IMR-90 (cell line): ENCODE results near the gene CABP7. TPM values are rescaled to one million over a fixed set of nuclear protein-coding genes. Genes with fewer than 3 reads are reported as not detected.

Experiments
- ATAC-seq: fragments of 200-7000 bp; cut with Tn5 transposase; 2 replicates; pipeline ENCODE4 v1.9.1; 2020; ENCODE audit warnings: low read depth, mild to moderate bottlenecking, moderate library complexity
- BruUV-seq: library from RNA; stranded (reverse); fragments of 400-500 nt; replicated peaks from 2 replicates; lab custom pipeline; 2021; lab: Mats Ljungman, UMichigan
- CTCF ChIA-PET: fragments of 300-600 bp; formaldehyde crosslinking; extraction: SDS; loops from one replicate; lab custom pipeline; 2021; ENCODE audit warnings: antibody characterized with exemption; lab: Yijun Ruan, JAX
- POLR2A ChIA-PET: fragments of 300-600 bp; sonication (Branson Sonifier 250); formaldehyde crosslinking; loops from one replicate; lab custom pipeline; 2022; ENCODE audit warnings: antibody characterized with exemption; ENCODE audit not compliant: unreplicated experiment; lab: Charles Lee
- DNase-seq: peaks from one replicate; pipeline ENCODE4 v3.0.0; 2013
- H2AFZ ChIP-seq: replicated peaks from 2 replicates; pipeline ENCODE3; 2013; ENCODE audit warnings: low read length, mild to moderate bottlenecking; ENCODE audit not compliant: poor library complexity
- H2AK5ac ChIP-seq: 2 replicates; pipeline ENCODE4 v1.6.1; 2013; ENCODE audit warnings: low read depth, low read length, inconsistent platforms
- H2AK9ac ChIP-seq: replicated peaks from 2 replicates; pipeline ENCODE3; 2013; ENCODE audit warnings: mild to moderate bottlenecking, low read depth, low read length, moderate library complexity; ENCODE audit not compliant: poor library complexity
- H2BK120ac ChIP-seq: 2 replicates; pipeline ENCODE4 v1.6.1; 2013; ENCODE audit warnings: low read depth, low read length, inconsistent platforms
- H2BK15ac ChIP-seq: 3 replicates; pipeline ENCODE4 v1.6.1; 2013; ENCODE audit warnings: low read depth, low read length, inconsistent platforms
- H2BK20ac ChIP-seq: 2 replicates; pipeline ENCODE4 v1.6.1; 2013; ENCODE audit warnings: low read depth, mild to moderate bottlenecking, inconsistent platforms, low read length, moderate library complexity
- H2BK5ac ChIP-seq: 2 replicates; pipeline ENCODE4 v1.6.1; 2013; ENCODE audit warnings: mild to moderate bottlenecking, low read depth, low read length, inconsistent platforms; ENCODE audit not compliant: poor library complexity, severe bottlenecking
- H3K14ac ChIP-seq: replicated peaks from 2 replicates; pipeline ENCODE4 v1.6.1; 2013; ENCODE audit warnings: low read depth, low read length, inconsistent platforms
- H3K18ac ChIP-seq: 2 replicates; pipeline ENCODE4 v1.6.1; 2013; ENCODE audit warnings: low read depth, low read length, control low read depth
- H3K23ac ChIP-seq: 2 replicates; pipeline ENCODE4 v1.6.1; 2013; ENCODE audit warnings: low read depth, low read length, inconsistent platforms
- H3K27ac ChIP-seq: 2 replicates; pipeline ENCODE4 v1.5.1; 2013; ENCODE audit warnings: mild to moderate bottlenecking, control low read depth, low read length; ENCODE audit not compliant: insufficient read depth
- H3K27me3 ChIP-seq: 2 replicates; pipeline ENCODE4 v1.6.1; 2013; ENCODE audit warnings: low read length; ENCODE audit not compliant: control insufficient read depth, insufficient read depth
- H3K36me3 ChIP-seq: 2 replicates; pipeline ENCODE4 v1.6.1; 2013; ENCODE audit warnings: low read length, mixed read lengths; ENCODE audit not compliant: control insufficient read depth, insufficient read depth
- H3K4ac ChIP-seq: 2 replicates; pipeline ENCODE4 v1.6.1; 2013; ENCODE audit warnings: low read depth, low read length, inconsistent platforms
- H3K4me1 ChIP-seq: 2 replicates; pipeline ENCODE4 v1.6.1; 2013; ENCODE audit warnings: low read length, mixed read lengths; ENCODE audit not compliant: control insufficient read depth, insufficient read depth
- H3K4me2 ChIP-seq: 2 replicates; pipeline ENCODE4 v1.6.1; 2013; ENCODE audit warnings: low read depth, mild to moderate bottlenecking, control low read depth, low read length, moderate library complexity
- H3K4me3 ChIP-seq: 2 replicates; pipeline ENCODE4 v1.5.1; 2013; ENCODE audit warnings: low read depth, mild to moderate bottlenecking, control low read depth, low read length, moderate library complexity; ENCODE audit not compliant: insufficient read depth
- H3K56ac ChIP-seq: 2 replicates; pipeline ENCODE4 v1.6.1; 2013; ENCODE audit warnings: low read length, inconsistent platforms; ENCODE audit not compliant: insufficient read depth; ENCODE audit errors: extremely low read depth
- H3K79me1 ChIP-seq, 2 experiments: 2 replicates each; pipeline ENCODE4 v1.6.1; 2013; ENCODE audit warnings: low read length in 2 of 2, inconsistent platforms in 1 of 2, low read depth in 1 of 2
- H3K9ac ChIP-seq: 2 replicates; pipeline ENCODE4 v1.6.1; 2013; ENCODE audit warnings: low read depth, low read length, control low read depth
- H3K9me1 ChIP-seq: 2 replicates; pipeline ENCODE4 v1.6.1; 2013; ENCODE audit warnings: low read length, inconsistent platforms; ENCODE audit not compliant: insufficient read depth
- H3K9me3 ChIP-seq: 2 replicates; pipeline ENCODE4 v1.6.1; 2013; ENCODE audit warnings: low read length; ENCODE audit not compliant: control insufficient read depth, insufficient read depth
- H4K20me1 ChIP-seq: 2 replicates; pipeline ENCODE4 v1.6.1; 2013; ENCODE audit warnings: low read length, inconsistent platforms; ENCODE audit not compliant: insufficient read depth
- H4K5ac ChIP-seq: 2 replicates; pipeline ENCODE4 v1.6.1; 2013; ENCODE audit warnings: mild to moderate bottlenecking, low read depth, low read length, control low read depth
- H4K8ac ChIP-seq, 2 experiments: 2 replicates each; pipeline ENCODE4 v1.6.1; 2013; ENCODE audit warnings: low read depth in 2 of 2, low read length in 2 of 2, control low read depth in 1 of 2, inconsistent platforms in 1 of 2
- H4K91ac ChIP-seq: 2 replicates; pipeline ENCODE4 v1.6.1; 2013; ENCODE audit warnings: low read depth, low read length, inconsistent platforms; ENCODE audit not compliant: insufficient read depth
- BHLHE40 ChIP-seq: fragments of 150-350 bp; IDR thresholded peaks from 2 replicates; pipeline ENCODE4 v1.6.1; 2016; ENCODE audit warnings: mild to moderate bottlenecking, low read depth, low read length
- CEBPB ChIP-seq: IDR thresholded peaks from 2 replicates; pipeline ENCODE4 v1.6.1; 2012; ENCODE audit warnings: low read depth, low read length, improper control_type of control experiment
- CHD1 ChIP-seq: IDR thresholded peaks from 2 replicates; pipeline ENCODE4 v1.6.1; 2012; ENCODE audit warnings: low read depth, low read length, improper control_type of control experiment
- CTCF ChIP-seq: conservative IDR thresholded peaks from 2 replicates; pipeline ENCODE4 v1.5.1; 2012; ENCODE audit warnings: mild to moderate bottlenecking, low read depth, low read length, improper control_type of control experiment
- ELK1 ChIP-seq: fragments of 150-350 bp; IDR thresholded peaks from 2 replicates; pipeline ENCODE4 v1.6.1; 2016; ENCODE audit warnings: low read depth, mild to moderate bottlenecking, low read length, moderate library complexity, borderline replicate concordance
- FOS ChIP-seq: fragments of 150-350 bp; IDR thresholded peaks from 2 replicates; pipeline ENCODE4 v1.6.1; 2016; ENCODE audit warnings: low read depth, low read length
- MAFK ChIP-seq: IDR thresholded peaks from 2 replicates; pipeline ENCODE4 v1.6.1; 2012; ENCODE audit warnings: low read depth, low read length, improper control_type of control experiment
- MAZ ChIP-seq: IDR thresholded peaks from 2 replicates; pipeline ENCODE4 v1.6.1; 2012; ENCODE audit warnings: low read depth, mild to moderate bottlenecking, low read length, improper control_type of control experiment, moderate library complexity, borderline replicate concordance
- MXI1 ChIP-seq: IDR thresholded peaks from 2 replicates; pipeline ENCODE4 v1.6.1; 2012; ENCODE audit warnings: low read depth, mild to moderate bottlenecking, low read length, moderate library complexity, borderline replicate concordance
- NFE2L2 ChIP-seq: fragments of 150-350 bp; IDR thresholded peaks from 2 replicates; pipeline ENCODE4 v1.6.1; 2016; ENCODE audit warnings: low read depth, mild to moderate bottlenecking, low read length
- POLR2A ChIP-seq: IDR thresholded peaks from 2 replicates; pipeline ENCODE4 v1.6.1; 2012; ENCODE audit warnings: mild to moderate bottlenecking, low read depth, low read length
- RAD21 ChIP-seq: IDR thresholded peaks from 2 replicates; pipeline ENCODE4 v1.6.1; 2012; ENCODE audit warnings: low read length, improper control_type of control experiment
- RCOR1 ChIP-seq: IDR thresholded peaks from 2 replicates; pipeline ENCODE4 v1.6.1; 2012; ENCODE audit warnings: mild to moderate bottlenecking, low read length, improper control_type of control experiment; ENCODE audit not compliant: insufficient replicate concordance
- RFX5 ChIP-seq: IDR thresholded peaks from 2 replicates; pipeline ENCODE4 v1.8.0; 2012; ENCODE audit warnings: low read depth, mild to moderate bottlenecking, low read length, moderate library complexity
- SMC3 ChIP-seq: fragments of 150-350 bp; IDR thresholded peaks from 2 replicates; pipeline ENCODE4 v1.6.1; 2016; ENCODE audit warnings: low read depth, mild to moderate bottlenecking, antibody characterized with exemption, low read length, moderate library complexity
- WGBS, 2 experiments: methylation state at CpG; one replicate each; pipeline versions ENCODE4 v1.1.5 to v1.1.7; 2013; ENCODE audit warnings: missing lambda C conversion rate in 2 of 2; ENCODE audit not compliant: insufficient read length in 1 of 2; ENCODE audit errors: extremely low coverage in 2 of 2; 5-methylcytosine and 5-hydroxymethylcytosine counted together
- dilution Hi-C: fragments of 300-500 bp; cut with HindIII; formaldehyde crosslinking; loops from one replicate; pipeline ENCODE4 v1.14.3; 2018; ENCODE audit warnings: low sequenced_read_pairs; ENCODE audit not compliant: unreplicated experiment
- in situ Hi-C: fragments of 300-500 bp; cut with MboI; formaldehyde crosslinking; loops from 3 replicates; pipeline ENCODE4 v1.14.3; 2019; ENCODE audit warnings: low sequenced_read_pairs, inconsistent platforms, mixed read lengths
- intact Hi-C: fragments of 100-400 bp; cut with micrococcal nuclease; formaldehyde crosslinking; loops from 2 replicates; pipeline ENCODE4 v1.10.0; 2022
- polyA plus RNA-seq, 3 experiments: library from polyadenylated mRNA; depleted of rRNA; stranded (reverse); fragments of >200 nt; gene quantifications; 2 replicates each; pipeline ENCODE4 v1.2.3, GENCODE V29; 2012; ENCODE audit warnings: low replicate concordance in 1 of 3
- total RNA-seq: library from RNA; depleted of rRNA; stranded (reverse); fragments of >200 nt; gene quantifications from 2 replicates; pipeline ENCODE4 v1.2.3, GENCODE V29; 2012

The CABP7 gene
- total and polyA plus RNA-seq, 2 of the 4 experiments (the other 2 are of a cell fraction): under 0.01 to 0.03 TPM

GRCh38 chr22:29742326-29742725 lies 22.5 kb downstream of the CABP7 start:
- H3K4me3 ChIP-seq: no peak overlapping the region
- dilution Hi-C loops: no loop called here
- in situ Hi-C loops: no loop called here
- no peak overlapping the region for H3K18ac ChIP-seq
- H3K9ac ChIP-seq: no peak overlapping the region
- H3K36me3 ChIP-seq: peaks cover 24% of the 10 kb centered on the region
- 0 out of 2 replicates have a peak, but pooled peaks cover 8% of the 10 kb centered on the region for H3K9me1 ChIP-seq
- H3K23ac ChIP-seq: no peak overlapping the region
- DNase-seq: no peak
- H2BK15ac ChIP-seq: no peak overlapping the region
- H3K4me2 ChIP-seq: no peak overlapping the region
- intact Hi-C loops: no loop called here
- ChIA-PET CTCF (no interaction called here), POLR2A (no interaction called here)
- H2AK5ac ChIP-seq: no peak overlapping the region
- no peak overlapping the region for H2AK9ac ChIP-seq
- H3K14ac ChIP-seq: no peak overlapping the region
- no peaks in the 10 kb centered on the region; a peak in 1 of 4 replicates for H3K79me1 ChIP-seq
- BruUV-seq: no TSS peak
- H3K27me3 ChIP-seq: no peaks in the 10 kb centered on the region
- no peak overlapping the region for H3K56ac ChIP-seq
- WGBS, 2 experiments: 97% methylated on average over 5 of the region's 13 CpGs; no CpG with 5 or more reads in 1 of the 2 experiments
- no peak overlapping the region for H2BK20ac ChIP-seq
- no peaks in the 10 kb centered on the region for H3K9me3 ChIP-seq
- no peak overlapping the region for H3K4ac ChIP-seq
- H3K4me1 ChIP-seq: peaks cover 5% of the 10 kb centered on the region; the same call in 1 of the 2 replicates
- ATAC-seq: no peak
- TF ChIP-seq ELK1: no peak
- no peak for TF ChIP-seq RCOR1
- TF ChIP-seq FOS: no peak
- no peak for TF ChIP-seq MAFK
- TF ChIP-seq SMC3: no peak
- TF ChIP-seq POLR2A: no peak
- no peak for TF ChIP-seq BHLHE40
- no peak for TF ChIP-seq RAD21
- TF ChIP-seq RFX5: no peak
- no peak for TF ChIP-seq CEBPB
- TF ChIP-seq MAZ: no peak
- no peak for TF ChIP-seq MXI1
- TF ChIP-seq NFE2L2: no peak
- no peak for TF ChIP-seq CTCF
- no peak for TF ChIP-seq CHD1
- no peak overlapping the region for H2BK120ac ChIP-seq
- H4K91ac ChIP-seq: no peak overlapping the region
- no peak overlapping the region for H2BK5ac ChIP-seq
- H2AFZ ChIP-seq: no peak overlapping the region
- H4K5ac ChIP-seq: no peak overlapping the region
- H4K8ac ChIP-seq: no peak overlapping the region
- H3K27ac ChIP-seq: no peak overlapping the region
- no peaks in the 10 kb centered on the region for H4K20me1 ChIP-seq
